IPS-18c (cell line): ENCODE results near the gene MORC1.

Source experiments
- H3K4me3 ChIP-seq: 2 replicates; pipeline ENCODE4 v1.7.0; 2013; ENCODE audit warnings: low read depth, mild to moderate bottlenecking, low read length, moderate library complexity; ENCODE audit not compliant: insufficient read depth
- H3K9me3 ChIP-seq: one replicate; pipeline ENCODE4 v1.6.1; 2013; ENCODE audit warnings: mild to moderate bottlenecking, low read length, moderate library complexity; ENCODE audit not compliant: control insufficient read depth, insufficient read depth

MORC1 gene

GRCh38 chr3:108976058-108976457 is 141.9 kb downstream of the MORC1 start:
- Histone ChIP-seq H3K4me3 (no peak overlapping the region), H3K9me3 (no peaks in the 10 kb centered on the region)

GRCh38 chr3:108973019-108973418 is 144.9 kb downstream of the MORC1 start:
- H3K9me3 ChIP-seq: no peaks in the 10 kb centered on the region
- H3K4me3 ChIP-seq: no peak overlapping the region

GRCh38 chr3:108972482-108972881 is 145.5 kb downstream of the MORC1 start:
- Histone ChIP-seq H3K9me3 (no peaks in the 10 kb centered on the region), H3K4me3 (no peak overlapping the region)

GRCh38 chr3:108970561-108970960 is 147.4 kb downstream of the MORC1 start:
- Histone ChIP-seq H3K4me3 (no peak overlapping the region), H3K9me3 (no peaks in the 10 kb centered on the region)

- Histone ChIP-seq H3K9me3 (no peaks in the 10 kb centered on the region), H3K4me3 (no peak overlapping the region)
Observed at GRCh38 chr3:108966773-108967172, 151.2 kb downstream of the MORC1 start.

- H3K4me3 ChIP-seq: no peak overlapping the region
- no peaks in the 10 kb centered on the region for H3K9me3 ChIP-seq
Observed at GRCh38 chr3:108959017-108959416, 158.9 kb downstream of the MORC1 start.

- Histone ChIP-seq H3K4me3 (no peak within 1 kb of the TSS), H3K9me3 (no peaks in the 10 kb centered on the region)
Observed at GRCh38 chr3:108953700-108954099, 164.2 kb downstream of the MORC1 start, which contains the start of gene GUCA1C. Gene GUCA1C, minus strand, starts transcription at chr3:108953879. Its CDS starts 117 bp downstream, at chr3:108953762.

GRCh38 chr3:108953210-108953609 is 164.7 kb downstream of the MORC1 start:
- no peaks in the 10 kb centered on the region for H3K9me3 ChIP-seq
- no peak overlapping the region for H3K4me3 ChIP-seq

- no peak overlapping the region for H3K4me3 ChIP-seq
Observed at GRCh38 chr3:108951820-108952501, 166.0 kb downstream of the MORC1 start.

GRCh38 chr3:108947855-108948254 is 170.1 kb downstream of the MORC1 start:
- Histone ChIP-seq H3K4me3 (no peak overlapping the region), H3K9me3 (no peaks in the 10 kb centered on the region)

More at GRCh38 chr3:108951820-108952501, 166.0 kb downstream of the MORC1 start:
- H3K9me3 ChIP-seq: no peaks in the 10 kb centered on the region

- Histone ChIP-seq H3K9me3 (no peaks in the 10 kb centered on the region), H3K4me3 (no peak overlapping the region)
Observed at GRCh38 chr3:108946292-108947285, 171.3 kb downstream of the MORC1 start.

- Histone ChIP-seq H3K9me3 (no peaks in the 10 kb centered on the region), H3K4me3 (no peak overlapping the region)
Observed at GRCh38 chr3:108940568-108941263, 177.2 kb downstream of the MORC1 start.

- H3K9me3 ChIP-seq: no peaks in the 10 kb centered on the region
Observed at GRCh38 chr3:108940166-108940565, 177.8 kb downstream of the MORC1 start.

GRCh38 chr3:108936924-108937689 is 180.8 kb downstream of the MORC1 start:
- Histone ChIP-seq H3K4me3 (no peak overlapping the region), H3K9me3 (no peaks in the 10 kb centered on the region)

More at GRCh38 chr3:108940166-108940565, 177.8 kb downstream of the MORC1 start:
- no peak overlapping the region for H3K4me3 ChIP-seq

GRCh38 chr3:108931035-108931434 is 186.9 kb downstream of the MORC1 start:
- Histone ChIP-seq H3K4me3 (no peak overlapping the region), H3K9me3 (peaks cover 2% of the 10 kb centered on the region)

- H3K9me3 ChIP-seq: no peaks in the 10 kb centered on the region
- no peak overlapping the region for H3K4me3 ChIP-seq
Observed at GRCh38 chr3:108918866-108919265, 199.1 kb downstream of the MORC1 start.
